ENCODE measurements around the gene PCCA.
A peak's percentile ranks its signal among the peaks of the same experiment; 100 is the strongest.

PCCA gene

DNA sequence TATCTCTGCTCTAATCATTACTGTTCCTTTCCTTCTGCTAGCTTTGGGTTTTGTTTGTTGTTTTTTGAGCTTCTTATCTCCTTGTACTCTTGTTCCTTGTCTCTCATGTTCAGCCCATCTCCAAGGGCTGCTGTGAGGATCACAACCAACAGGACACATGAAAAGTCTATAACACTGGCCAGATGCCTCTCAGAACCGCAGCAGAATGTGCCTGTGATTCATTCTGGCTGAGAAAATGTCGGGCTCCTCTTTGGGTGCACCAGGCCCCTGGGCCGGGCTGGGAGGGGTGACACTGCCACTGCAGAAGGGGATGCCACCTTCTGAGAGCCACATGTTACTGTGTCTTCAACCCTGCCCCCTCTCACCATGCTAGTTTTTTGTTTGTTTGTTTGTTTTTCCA lies 451.7 kb downstream of the PCCA start:
- H2BK5ac ChIP-seq (ENCODE audit: low read depth, low read length, poor library complexity, severe bottlenecking): no peak overlapping the region
- peaks cover 2% of the 10 kb centered on the region for H3K79me1 ChIP-seq (replicated peaks; ENCODE audit: low read length, poor library complexity, severe bottlenecking)
- DNase-seq: peak; percentile 83
- no peak overlapping the region for H3K14ac ChIP-seq (ENCODE audit: low read length in 2 of 2)
- H3K4me2 ChIP-seq (ENCODE audit: low read length, poor library complexity, severe bottlenecking): no peak overlapping the region
- H3K27me3 ChIP-seq (ENCODE audit: control insufficient read depth in 1 of 2, insufficient read depth in 1 of 2, low read length in 2 of 2): no peaks in the 10 kb centered on the region
- H3K36me3 ChIP-seq (ENCODE audit: control insufficient read depth in 1 of 2, insufficient read depth in 2 of 2, low read depth in 1 of 2, low read length in 2 of 2): peaks cover 0 to 15% of the 10 kb centered on the region in 2 experiments
- H3K9me3 ChIP-seq (ENCODE audit: control insufficient read depth, low read length): no peaks in the 10 kb centered on the region
- no peak overlapping the region for H4K8ac ChIP-seq (ENCODE audit: low read length)
- H3K4me3 ChIP-seq (ENCODE audit: insufficient read depth in 1 of 2, low read depth in 1 of 2, low read length in 2 of 2): peak overlapping the region in 1 of 2 experiments; percentile 15
- H2BK120ac ChIP-seq (ENCODE audit: low read depth, low read length): no peak overlapping the region
- H3K23ac ChIP-seq (ENCODE audit: low read length in 2 of 2): no peak overlapping the region
- no peak overlapping the region for H3K4ac ChIP-seq (ENCODE audit: low read depth in 1 of 2, low read length in 2 of 2)
- peak overlapping the region in 1 of 2 experiments; percentile 31 for H2BK12ac ChIP-seq (ENCODE audit: low read length in 2 of 2)
- H3K9ac ChIP-seq (ENCODE audit: low read length): no peak overlapping the region
- H2AK5ac ChIP-seq (ENCODE audit: low read length, severe bottlenecking): no peak overlapping the region
- H3K27ac ChIP-seq (ENCODE audit: low read length, poor library complexity, severe bottlenecking): no peak overlapping the region
- 6% methylated on average over 2 of the region's 3 CpGs for WGBS
- peaks cover 23% of the 10 kb centered on the region for H3K4me1 ChIP-seq (ENCODE audit: control insufficient read depth, insufficient read depth, low read depth, low read length)
- no peak overlapping the region for H2BK15ac ChIP-seq (ENCODE audit: low read depth, poor library complexity, severe bottlenecking)
- no peak overlapping the region for H2AFZ ChIP-seq (ENCODE audit: low read depth, low read length)
- H3K18ac ChIP-seq (ENCODE audit: low read depth in 1 of 2, low read length in 2 of 2): no peak overlapping the region
- no peak overlapping the region for H4K91ac ChIP-seq (ENCODE audit: low read length)

DNA sequence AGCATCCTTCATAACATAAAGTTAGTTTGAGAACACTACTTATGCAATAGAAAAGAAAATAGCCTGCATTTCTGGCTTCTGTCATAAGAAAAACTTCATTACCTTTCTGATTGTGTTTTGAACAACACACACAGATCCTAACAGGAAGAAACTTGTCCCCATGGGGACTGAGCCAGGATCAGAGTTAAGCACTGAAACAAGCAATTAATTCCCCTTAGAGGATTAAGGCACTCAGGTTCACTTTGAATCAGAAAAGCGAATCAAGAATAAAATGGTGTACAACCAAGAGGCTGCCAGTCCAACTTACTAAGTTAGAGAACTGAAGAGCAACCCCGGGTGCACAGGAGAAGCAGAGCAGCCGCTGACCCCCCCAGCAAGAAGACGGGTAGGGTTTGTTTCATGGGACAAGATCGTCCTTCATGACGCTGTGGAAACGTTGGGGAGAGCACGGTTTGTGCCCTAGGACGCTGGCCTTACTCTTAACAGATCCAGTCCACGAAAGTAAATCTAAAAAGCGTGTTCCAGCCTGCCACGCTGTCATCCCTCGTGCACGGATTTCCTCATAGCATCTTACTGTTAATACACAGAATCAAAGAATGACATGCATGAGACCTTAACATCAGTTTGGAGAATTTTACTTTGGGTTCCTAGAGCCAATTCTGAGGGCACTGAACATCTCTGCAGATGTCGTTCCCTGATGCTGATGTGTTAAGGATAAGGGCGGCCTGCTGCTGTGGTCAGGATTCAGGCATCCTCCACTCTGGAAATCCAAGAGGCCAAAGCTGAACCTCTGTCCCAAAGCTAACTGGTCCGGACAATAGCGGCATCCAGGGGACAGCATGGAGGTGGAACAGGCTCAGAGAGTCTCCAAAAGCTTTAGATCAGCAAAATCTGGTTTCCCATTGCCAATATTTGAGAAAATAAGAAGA lies 453.3 kb downstream of the PCCA start:
- Histone ChIP-seq H3K36me3 (ENCODE audit: control insufficient read depth in 1 of 2, insufficient read depth in 2 of 2, low read depth in 1 of 2, low read length in 2 of 2) (peaks cover 0 to 15% of the 10 kb centered on the region in 2 experiments), H3K9ac (ENCODE audit: low read length) (no peak overlapping the region), H4K8ac (ENCODE audit: low read length) (no peak overlapping the region), H3K4me2 (ENCODE audit: low read length, poor library complexity, severe bottlenecking) (peak overlapping the region; percentile 3), H2BK12ac (ENCODE audit: low read length in 2 of 2) (peak overlapping the region in 1 of 2 experiments; percentile 39), H3K4me3 (ENCODE audit: insufficient read depth in 1 of 2, low read depth in 1 of 2, low read length in 2 of 2) (no peak overlapping the region), H3K18ac (ENCODE audit: low read depth in 1 of 2, low read length in 2 of 2) (peak overlapping the region in 1 of 2 experiments; percentile 48), H2AK5ac (ENCODE audit: low read length, severe bottlenecking) (no peak overlapping the region), H3K23ac (ENCODE audit: low read length in 2 of 2) (no peak overlapping the region), H3K79me1 (replicated peaks; ENCODE audit: low read length, poor library complexity, severe bottlenecking) (peaks cover 2% of the 10 kb centered on the region), H3K4me1 (ENCODE audit: control insufficient read depth, insufficient read depth, low read depth, low read length) (peaks cover 26% of the 10 kb centered on the region), H3K14ac (ENCODE audit: low read length in 2 of 2) (no peak overlapping the region), H3K27ac (ENCODE audit: low read length, poor library complexity, severe bottlenecking) (no peak overlapping the region), H4K91ac (ENCODE audit: low read length) (no peak overlapping the region), H2BK120ac (ENCODE audit: low read depth, low read length) (no peak overlapping the region), H3K9me3 (ENCODE audit: control insufficient read depth, low read length) (no peaks in the 10 kb centered on the region), H2BK15ac (ENCODE audit: low read depth, poor library complexity, severe bottlenecking) (no peak overlapping the region), H3K27me3 (ENCODE audit: control insufficient read depth in 1 of 2, insufficient read depth in 1 of 2, low read length in 2 of 2) (no peaks in the 10 kb centered on the region), H3K4ac (ENCODE audit: low read depth in 1 of 2, low read length in 2 of 2) (no peak overlapping the region), H2AFZ (ENCODE audit: low read depth, low read length) (no peak overlapping the region), H2BK5ac (ENCODE audit: low read depth, low read length, poor library complexity, severe bottlenecking) (no peak overlapping the region)
- no peak for DNase-seq
- WGBS: 94% methylated on average over 18 of the region's 18 CpGs

DNA sequence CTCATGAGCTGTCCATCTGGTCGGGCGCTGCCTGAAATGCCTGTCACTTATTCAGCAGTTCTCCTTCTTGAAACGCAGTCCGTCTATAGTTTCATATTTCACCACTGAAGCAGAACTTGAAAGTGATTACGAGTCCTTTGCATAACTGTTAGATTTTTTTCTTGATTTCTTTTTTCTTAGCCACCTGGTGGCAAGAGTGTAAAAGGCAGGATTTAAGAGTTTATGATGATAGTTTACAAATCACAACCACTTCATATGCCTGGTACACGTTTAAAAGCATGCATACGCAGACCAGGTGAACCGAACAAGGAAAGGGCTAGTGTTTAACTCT lies 453.9 kb downstream of the PCCA start:
- Histone ChIP-seq H2AK5ac (ENCODE audit: low read length, severe bottlenecking) (no peak overlapping the region), H2AFZ (ENCODE audit: low read depth, low read length) (no peak overlapping the region), H3K9me3 (ENCODE audit: control insufficient read depth, low read length) (no peaks in the 10 kb centered on the region), H2BK15ac (ENCODE audit: low read depth, poor library complexity, severe bottlenecking) (no peak overlapping the region), H4K91ac (ENCODE audit: low read length) (no peak overlapping the region), H3K27ac (ENCODE audit: low read length, poor library complexity, severe bottlenecking) (no peak overlapping the region), H3K36me3 (ENCODE audit: control insufficient read depth in 1 of 2, insufficient read depth in 2 of 2, low read depth in 1 of 2, low read length in 2 of 2) (peaks cover 0 to 13% of the 10 kb centered on the region in 2 experiments), H3K4me3 (ENCODE audit: insufficient read depth in 1 of 2, low read depth in 1 of 2, low read length in 2 of 2) (no peak overlapping the region), H3K27me3 (ENCODE audit: control insufficient read depth in 1 of 2, insufficient read depth in 1 of 2, low read length in 2 of 2) (no peaks in the 10 kb centered on the region), H3K4me1 (ENCODE audit: control insufficient read depth, insufficient read depth, low read depth, low read length) (peaks cover 29% of the 10 kb centered on the region), H3K4me2 (ENCODE audit: low read length, poor library complexity, severe bottlenecking) (no peak overlapping the region), H3K18ac (ENCODE audit: low read depth in 1 of 2, low read length in 2 of 2) (no peak overlapping the region), H3K14ac (ENCODE audit: low read length in 2 of 2) (no peak overlapping the region), H3K23ac (ENCODE audit: low read length in 2 of 2) (no peak overlapping the region), H2BK12ac (ENCODE audit: low read length in 2 of 2) (no peak overlapping the region), H3K9ac (ENCODE audit: low read length) (no peak overlapping the region), H2BK5ac (ENCODE audit: low read depth, low read length, poor library complexity, severe bottlenecking) (no peak overlapping the region), H4K8ac (ENCODE audit: low read length) (no peak overlapping the region), H2BK120ac (ENCODE audit: low read depth, low read length) (no peak overlapping the region), H3K79me1 (replicated peaks; ENCODE audit: low read length, poor library complexity, severe bottlenecking) (peaks cover 2% of the 10 kb centered on the region), H3K4ac (ENCODE audit: low read depth in 1 of 2, low read length in 2 of 2) (no peak overlapping the region)
- peak; percentile 51 for DNase-seq
- 90% methylated on average over 4 of the region's 8 CpGs for WGBS

DNA sequence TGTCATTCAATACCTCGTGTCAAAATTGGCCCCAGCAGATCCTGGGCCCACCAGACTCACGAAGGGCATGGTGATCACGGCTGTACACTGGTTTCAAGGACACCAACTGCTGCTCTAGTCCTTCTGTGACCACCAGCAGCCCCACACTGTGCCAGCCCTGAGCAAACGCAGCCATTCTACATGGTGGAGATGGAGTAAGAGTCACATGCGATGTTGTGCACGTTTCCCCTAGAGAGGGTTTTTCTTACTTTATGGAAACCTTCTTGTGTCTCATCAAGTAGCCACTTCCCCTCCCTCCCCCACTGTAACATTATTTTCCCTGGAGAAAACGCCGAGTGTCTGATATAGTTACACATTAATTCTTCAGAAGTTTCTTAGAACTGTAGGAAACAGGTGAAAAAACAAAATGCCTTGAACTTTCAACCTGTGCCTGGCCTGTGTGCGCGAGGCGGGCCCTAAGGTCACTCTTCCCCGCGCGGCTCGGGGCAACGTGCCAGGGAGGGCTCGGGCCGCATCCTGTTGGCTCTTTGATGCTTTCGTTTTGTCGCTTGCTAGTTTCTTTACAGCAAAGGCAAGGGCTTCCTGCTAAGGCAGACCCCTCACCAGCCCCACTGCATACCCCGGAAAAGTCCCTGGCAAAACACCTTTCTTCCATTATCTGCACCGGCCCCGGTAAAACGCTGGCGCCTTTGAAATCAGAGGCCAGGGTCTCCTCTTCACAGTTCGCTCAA lies 455.1 kb downstream of the PCCA start:
- no peak overlapping the region for H4K8ac ChIP-seq (ENCODE audit: low read length)
- H2AK5ac ChIP-seq (ENCODE audit: low read length, severe bottlenecking): peak overlapping the region; percentile 52
- H2BK5ac ChIP-seq (ENCODE audit: low read depth, low read length, poor library complexity, severe bottlenecking): no peak overlapping the region
- peaks cover 0 to 9% of the 10 kb centered on the region in 2 experiments for H3K36me3 ChIP-seq (ENCODE audit: control insufficient read depth in 1 of 2, insufficient read depth in 2 of 2, low read depth in 1 of 2, low read length in 2 of 2)
- H3K18ac ChIP-seq (ENCODE audit: low read depth in 1 of 2, low read length in 2 of 2): no peak overlapping the region
- no peak overlapping the region for H2BK12ac ChIP-seq (ENCODE audit: low read length in 2 of 2)
- peak overlapping the region; percentile 53 for H3K4me2 ChIP-seq (ENCODE audit: low read length, poor library complexity, severe bottlenecking)
- H3K27ac ChIP-seq (ENCODE audit: low read length, poor library complexity, severe bottlenecking): peak overlapping the region; percentile 72
- no peak overlapping the region for H3K9ac ChIP-seq (ENCODE audit: low read length)
- no peak overlapping the region for H2BK120ac ChIP-seq (ENCODE audit: low read depth, low read length)
- H3K4ac ChIP-seq (ENCODE audit: low read depth in 1 of 2, low read length in 2 of 2): no peak overlapping the region
- 97% methylated on average over 23 of the region's 26 CpGs for WGBS
- peak overlapping the region; percentile 75 for H4K91ac ChIP-seq (ENCODE audit: low read length)
- H3K9me3 ChIP-seq (ENCODE audit: control insufficient read depth, low read length): no peaks in the 10 kb centered on the region
- no peaks in the 10 kb centered on the region for H3K27me3 ChIP-seq (ENCODE audit: control insufficient read depth in 1 of 2, insufficient read depth in 1 of 2, low read length in 2 of 2)
- DNase-seq: no peak
- peaks cover 31% of the 10 kb centered on the region for H3K4me1 ChIP-seq (ENCODE audit: control insufficient read depth, insufficient read depth, low read depth, low read length)
- no peak overlapping the region for H2AFZ ChIP-seq (ENCODE audit: low read depth, low read length)
- H3K79me1 ChIP-seq (replicated peaks; ENCODE audit: low read length, poor library complexity, severe bottlenecking): peaks cover 5% of the 10 kb centered on the region
- no peak overlapping the region for H3K14ac ChIP-seq (ENCODE audit: low read length in 2 of 2)
- no peak overlapping the region for H3K23ac ChIP-seq (ENCODE audit: low read length in 2 of 2)
- H3K4me3 ChIP-seq (ENCODE audit: insufficient read depth in 1 of 2, low read depth in 1 of 2, low read length in 2 of 2): peak overlapping the region in 1 of 2 experiments; percentile 19
- H2BK15ac ChIP-seq (ENCODE audit: low read depth, poor library complexity, severe bottlenecking): no peak overlapping the region

All from mesenchymal stem cell (in vitro differentiated cells and primary cell).